NCI-H510A (cell line): ENCODE data around the gene NUDT3.
A peak's percentile ranks its signal among the peaks of the same experiment; 100 is the strongest.
"Not testable (repeated sequence)": the region's sequence is repeated elsewhere in the genome, so short reads cannot be mapped to it uniquely, and the experiment has no call there.

ENCODE experiments used
- DNase-seq: peaks from one replicate; lab custom pipeline; 2025; lab: John Stamatoyannopoulos, UW

The NUDT3 gene

DNA sequence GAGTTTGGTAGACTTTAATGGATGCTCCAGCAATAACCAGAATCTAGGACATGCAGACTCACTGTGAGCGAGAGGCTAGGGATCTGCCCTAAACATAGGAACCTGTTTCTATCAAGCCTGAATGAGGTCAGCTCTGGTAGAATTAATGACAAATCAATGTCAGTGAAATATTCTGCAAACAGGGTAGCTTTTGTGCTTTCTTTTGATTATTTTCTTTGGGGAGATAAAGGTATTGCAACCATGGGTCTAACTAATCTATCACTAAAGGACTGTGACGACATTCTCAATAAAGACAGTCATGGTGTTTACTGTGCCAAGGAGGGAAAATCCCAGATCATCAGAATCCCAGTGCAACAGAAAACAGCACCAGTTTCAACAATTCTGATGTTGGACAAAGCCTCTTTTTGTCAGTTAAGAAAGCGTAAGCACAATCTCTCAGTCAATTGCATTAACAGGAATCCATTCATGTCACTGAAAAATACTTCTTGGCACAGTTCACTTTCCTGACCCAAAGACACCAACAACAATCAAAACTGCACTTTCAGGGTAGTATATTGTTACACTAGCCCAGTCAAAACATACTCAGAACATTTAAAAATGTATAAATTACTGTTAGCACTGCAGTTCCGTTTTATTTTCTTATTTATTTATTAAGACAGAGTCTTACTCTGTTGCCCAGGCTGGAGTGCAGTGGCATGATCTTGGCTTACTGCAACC is 106.9 kb downstream of the NUDT3 start:
- DNase-seq, result no peak

DNA sequence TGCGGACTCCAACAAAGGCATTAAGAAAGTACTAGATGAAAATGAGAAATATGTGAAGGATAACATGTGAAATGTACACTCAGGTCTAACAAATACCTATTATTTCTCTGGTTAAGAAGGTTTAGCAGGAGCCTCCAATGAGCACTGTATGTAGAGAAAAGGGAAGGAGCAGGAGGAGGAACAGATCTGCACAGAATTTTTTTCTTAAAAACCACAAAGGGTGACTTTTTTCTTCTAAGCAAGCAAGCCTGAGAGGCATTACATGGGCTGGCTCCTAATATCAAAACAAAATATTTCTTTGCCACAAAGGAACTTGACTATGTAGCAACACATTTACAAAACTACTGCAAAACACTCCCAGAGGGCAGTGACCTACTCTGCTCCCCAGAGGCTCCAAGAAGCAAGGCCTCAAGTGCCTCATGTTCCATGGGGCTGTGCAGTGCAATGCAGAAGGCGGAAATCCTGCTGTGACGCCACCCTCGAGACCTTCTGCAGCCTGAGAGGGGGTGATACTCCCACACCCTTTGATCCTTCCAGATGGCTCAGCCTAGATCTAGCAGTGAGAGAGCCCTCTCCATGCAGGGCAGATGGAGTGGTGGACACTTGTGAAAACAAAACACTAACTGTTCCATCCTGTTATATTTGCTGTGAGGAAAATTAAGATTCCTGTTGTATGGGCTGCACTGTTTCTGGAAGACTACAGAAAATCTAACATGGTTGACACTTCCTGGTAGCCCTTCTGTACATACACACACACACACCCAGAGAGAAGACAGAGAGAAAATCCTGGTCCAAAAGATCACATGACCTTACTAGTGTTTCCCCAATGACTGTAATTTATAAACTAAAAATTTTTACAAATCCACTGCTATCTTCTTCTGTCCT is 107.7 kb downstream of the NUDT3 start:
- DNase-seq, result no peak

DNA sequence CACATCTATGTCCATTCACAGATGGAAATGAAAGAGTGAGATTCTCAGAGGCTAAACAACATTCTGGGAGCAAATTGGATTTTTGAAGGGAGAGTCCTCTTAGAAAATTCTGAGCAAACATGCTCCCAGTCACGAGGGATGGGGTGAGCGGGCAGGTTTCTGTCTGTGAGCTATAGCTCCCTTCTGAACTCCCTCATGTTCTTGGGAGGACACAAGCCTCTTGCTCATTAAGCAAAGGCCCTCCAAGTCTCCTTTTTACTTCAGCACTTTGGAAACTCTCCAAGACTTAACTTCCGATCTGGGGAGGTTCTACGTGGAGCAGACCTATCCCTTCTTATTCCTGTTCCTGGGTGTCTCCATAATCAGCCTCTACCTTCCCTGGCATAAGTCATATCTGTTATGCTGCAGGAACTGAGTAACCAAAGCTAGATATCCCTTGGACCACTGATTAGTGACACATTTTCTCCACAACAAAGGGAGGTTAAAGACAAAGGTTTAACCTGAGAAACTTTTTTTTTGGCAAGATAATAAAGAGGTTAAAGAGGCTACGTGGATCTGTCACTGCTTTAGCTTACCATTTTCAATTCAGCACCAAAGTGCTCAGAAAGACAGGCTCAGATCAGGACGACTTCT is 110.7 kb downstream of the NUDT3 start:
- no peak for DNase-seq

DNA sequence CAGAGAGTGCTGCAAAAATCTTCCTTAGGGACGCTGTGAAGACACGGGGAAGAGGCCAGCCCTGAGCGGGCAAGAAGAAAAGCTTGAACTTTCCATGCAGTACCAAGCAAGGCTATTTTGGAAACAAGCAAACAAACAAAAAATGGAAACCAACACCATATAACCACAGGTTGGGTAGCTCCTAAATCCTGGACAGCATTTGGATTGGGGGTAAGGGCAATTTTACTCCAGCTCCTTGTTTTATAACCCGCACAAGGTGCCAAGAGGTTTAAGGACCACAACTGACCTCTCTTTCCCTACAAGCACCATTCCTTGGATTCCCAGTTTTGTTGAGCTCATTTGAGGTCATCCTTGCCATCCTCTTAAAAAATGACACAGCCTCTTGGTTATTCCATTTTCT is 112.3 kb downstream of the NUDT3 start:
- DNase-seq, result no peak

DNA sequence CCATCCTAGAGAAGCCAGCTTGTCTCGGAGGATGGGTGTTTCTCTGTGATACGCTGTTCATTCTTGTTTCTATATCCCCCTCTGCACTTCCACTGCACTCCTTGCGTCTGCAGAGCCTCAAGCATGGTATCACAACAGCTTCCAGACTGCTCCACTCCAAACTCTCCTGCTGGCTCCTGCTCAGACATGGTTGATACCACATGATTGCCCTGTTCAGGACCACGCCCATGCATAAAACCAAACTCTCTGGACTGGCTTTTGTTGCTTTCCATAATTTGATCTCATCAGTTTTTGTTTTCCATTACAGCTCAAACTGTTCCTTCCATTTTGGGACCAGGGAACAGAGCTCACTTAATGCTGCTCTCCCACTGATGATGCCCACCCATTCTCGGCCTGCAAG is 113.6 kb downstream of the NUDT3 start:
- no peak for DNase-seq

DNA sequence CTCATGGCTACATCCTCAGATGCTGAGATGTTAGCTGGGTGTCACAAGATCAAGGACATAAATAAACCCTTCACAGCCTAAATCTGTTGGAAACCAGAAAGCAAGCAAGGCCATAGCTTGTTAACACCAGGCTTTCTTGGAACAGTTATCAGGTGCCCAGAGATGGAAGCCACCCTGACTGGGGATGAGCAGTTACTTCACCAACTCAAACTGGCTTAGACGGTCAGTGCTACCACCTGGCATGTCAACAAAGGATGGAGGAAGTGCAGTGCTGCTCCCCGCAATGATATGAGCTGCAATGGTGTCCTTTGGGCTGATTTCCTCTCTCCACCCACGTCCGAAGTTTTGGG is 114.7 kb downstream of the NUDT3 start:
- no peak for DNase-seq

DNA sequence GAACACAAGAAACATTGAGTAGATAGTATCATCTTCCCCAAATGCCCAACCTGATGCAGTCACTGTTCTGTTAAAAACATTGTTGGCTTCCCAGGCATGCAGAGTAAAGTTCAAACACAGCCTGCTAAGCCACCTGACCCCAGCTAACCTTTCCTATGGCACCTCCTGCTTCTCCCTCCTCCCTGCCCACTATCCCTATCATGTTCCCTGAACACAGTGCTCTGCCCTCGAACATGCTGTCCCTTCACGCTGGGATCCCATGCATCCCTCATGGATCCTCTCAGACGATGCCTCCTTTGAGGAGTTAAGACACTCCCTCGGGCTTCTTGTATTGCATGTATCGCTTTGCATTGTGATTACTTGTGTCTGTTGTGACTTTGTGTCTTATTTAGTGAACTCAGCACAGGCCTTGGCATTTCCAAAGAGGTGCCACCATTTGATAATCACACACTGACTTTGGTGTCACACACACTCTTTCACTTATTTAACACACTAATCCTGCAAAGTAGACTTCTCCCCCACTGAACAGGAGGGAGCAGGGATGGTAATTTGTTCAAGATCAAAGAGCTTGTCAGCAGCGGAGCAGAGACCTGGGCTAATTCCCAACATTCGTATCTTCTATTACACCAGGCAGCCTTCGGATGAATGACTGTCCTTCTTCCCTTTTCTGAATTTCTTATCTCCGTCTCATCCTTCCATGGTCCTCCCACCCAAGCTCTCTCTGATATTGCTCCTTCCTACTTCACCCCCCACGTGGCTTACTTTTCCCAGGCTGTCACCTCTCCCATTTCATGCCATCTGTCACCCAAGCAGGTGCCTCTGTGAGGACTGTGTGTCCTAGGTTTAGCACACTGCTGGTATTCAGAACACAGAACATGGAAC is 115.3 kb downstream of the NUDT3 start:
- no peak for DNase-seq

DNA sequence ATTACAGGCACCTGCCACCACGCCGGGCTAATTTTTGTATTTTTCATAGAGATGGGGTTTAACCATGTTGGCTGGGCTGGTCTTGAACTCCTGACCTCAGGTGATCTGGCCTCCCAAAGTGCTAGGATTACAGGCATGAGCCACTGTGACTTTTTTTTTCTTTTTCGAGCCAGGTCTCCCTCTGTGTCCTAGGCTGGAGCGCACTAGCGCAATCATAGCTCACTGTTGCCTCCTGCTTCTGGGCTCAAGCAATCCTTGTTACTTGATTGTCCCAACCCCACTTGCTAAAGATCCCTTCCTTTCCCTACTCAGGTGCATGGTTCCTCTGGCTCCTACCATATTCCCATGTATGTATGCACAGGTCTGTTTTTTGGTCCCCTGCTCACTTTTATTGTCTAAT is 116.3 kb downstream of the NUDT3 start:
- no peak for DNase-seq

DNA sequence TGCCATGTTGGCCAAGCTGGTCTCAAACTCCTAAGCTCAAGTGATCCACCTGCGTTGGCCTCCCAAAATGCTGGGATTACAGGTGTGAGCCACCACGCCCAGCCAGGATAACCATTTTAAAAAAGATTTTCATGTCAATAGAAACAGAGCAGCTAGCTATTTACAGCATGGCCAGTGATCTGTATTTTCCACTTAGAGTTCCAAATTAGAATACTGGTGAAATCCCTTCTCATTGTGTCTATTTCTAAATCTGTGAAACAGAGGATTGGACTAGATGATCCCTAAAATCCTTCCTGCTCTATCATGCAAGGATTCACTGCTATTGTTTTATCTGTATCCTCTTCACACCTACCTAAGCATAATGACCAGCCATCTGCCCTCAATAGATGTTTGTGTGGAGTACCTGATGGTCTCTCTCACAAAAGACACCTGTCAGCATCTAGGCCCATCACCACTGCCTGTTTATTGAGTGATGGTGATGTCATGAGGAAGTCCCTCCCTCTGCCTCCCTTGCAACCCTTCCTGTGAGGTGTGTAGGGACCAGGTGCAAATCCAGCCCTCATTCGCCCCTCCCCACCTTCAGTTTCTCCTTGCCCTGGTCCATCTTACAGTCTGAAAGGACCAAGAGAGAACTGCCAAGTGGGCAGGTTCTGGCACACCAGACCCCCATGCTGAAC is 117.2 kb downstream of the NUDT3 start:
- DNase-seq, result peak; percentile 51

DNA sequence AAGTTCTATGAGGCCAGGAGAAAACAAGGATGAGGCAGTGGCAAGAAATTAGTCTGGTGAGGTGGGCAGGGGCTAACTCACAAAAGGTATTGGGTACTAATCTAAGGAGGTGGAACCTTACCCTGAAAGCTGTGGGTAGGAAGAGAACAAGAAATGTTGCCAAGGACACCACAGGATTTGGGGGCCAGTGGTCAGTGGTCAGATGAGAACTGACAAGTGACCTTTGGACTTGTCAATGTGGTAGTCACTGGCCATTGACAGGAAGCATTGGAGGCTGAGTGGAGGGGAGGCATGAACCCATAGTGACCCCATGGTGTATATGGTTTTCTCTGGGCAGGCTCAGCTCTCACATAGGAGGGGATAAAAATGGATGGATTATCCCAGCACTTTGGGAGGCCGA is 118.3 kb downstream of the NUDT3 start:
- DNase-seq, result no peak

DNA sequence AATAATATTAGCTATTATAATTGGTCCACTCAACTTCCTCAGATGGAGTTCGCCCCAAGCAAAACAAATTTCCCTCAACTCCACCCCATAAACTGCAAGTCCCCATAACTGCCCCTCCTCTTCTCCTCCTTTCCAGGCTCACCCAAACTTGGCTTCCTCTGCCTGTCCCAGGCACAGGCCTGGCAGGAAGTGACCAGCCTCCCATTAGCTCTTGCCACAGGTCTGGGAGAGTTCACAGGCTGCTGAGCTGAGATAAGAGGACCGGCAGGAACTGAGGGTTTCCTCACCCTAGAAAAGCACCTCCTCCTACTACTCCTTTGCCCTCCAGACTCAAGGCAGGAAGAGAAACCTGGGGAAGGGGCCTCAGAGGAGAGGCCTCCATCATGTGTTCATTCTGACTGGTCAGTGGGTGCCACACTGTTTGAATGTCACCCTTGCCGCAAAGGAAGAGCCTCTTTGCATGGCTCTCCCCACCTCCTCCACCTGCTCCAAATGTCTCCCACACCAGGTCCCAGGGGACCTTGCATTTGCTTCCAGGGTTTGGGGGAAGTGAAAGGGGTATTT is 119.1 kb downstream of the NUDT3 start:
- DNase-seq, result no peak

DNA sequence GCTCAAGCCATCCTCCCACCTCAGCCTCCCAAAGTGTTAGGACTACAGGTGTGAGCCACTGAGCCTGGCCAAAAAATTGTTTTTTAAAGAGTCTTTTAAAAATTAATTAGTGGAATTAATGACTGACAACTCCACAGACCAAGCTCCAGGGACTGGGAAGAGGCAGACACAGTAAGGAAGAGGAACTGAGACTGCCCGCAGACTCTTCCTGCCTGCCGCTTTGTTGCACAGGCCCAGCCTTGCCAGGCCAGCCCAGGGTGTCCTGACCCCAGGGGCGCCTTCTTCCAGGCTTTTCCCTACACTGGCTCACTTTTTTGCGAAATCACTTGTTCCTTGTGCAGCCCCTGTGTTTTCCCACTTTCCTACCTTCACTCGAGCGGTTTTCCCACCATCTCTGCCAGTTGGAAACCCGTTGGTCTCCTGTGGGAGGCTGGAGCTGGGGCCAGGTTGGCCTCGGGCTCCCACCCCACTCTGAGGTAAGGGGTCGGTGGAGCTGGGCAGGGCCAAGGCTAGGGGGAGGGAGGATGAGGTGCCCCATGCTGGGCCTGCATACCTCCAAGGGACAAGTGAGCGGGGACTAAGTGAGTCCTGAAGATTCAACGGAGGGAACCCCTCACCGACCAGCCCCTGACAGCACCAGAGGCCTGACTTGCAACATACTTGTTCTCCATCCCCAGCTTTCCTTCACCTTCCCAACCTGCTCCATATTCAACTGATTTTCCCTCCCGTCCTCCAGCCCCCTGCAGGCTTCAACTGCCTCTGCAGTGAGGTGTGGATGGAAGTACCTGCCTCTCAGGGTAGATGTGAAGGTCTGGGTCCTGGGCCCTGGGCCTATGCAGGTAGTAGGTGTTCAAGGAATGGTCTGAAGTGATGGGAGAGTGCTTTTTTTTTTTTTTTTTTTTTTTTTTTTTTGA is 120.2 kb downstream of the NUDT3 start:
- no peak for DNase-seq

DNA sequence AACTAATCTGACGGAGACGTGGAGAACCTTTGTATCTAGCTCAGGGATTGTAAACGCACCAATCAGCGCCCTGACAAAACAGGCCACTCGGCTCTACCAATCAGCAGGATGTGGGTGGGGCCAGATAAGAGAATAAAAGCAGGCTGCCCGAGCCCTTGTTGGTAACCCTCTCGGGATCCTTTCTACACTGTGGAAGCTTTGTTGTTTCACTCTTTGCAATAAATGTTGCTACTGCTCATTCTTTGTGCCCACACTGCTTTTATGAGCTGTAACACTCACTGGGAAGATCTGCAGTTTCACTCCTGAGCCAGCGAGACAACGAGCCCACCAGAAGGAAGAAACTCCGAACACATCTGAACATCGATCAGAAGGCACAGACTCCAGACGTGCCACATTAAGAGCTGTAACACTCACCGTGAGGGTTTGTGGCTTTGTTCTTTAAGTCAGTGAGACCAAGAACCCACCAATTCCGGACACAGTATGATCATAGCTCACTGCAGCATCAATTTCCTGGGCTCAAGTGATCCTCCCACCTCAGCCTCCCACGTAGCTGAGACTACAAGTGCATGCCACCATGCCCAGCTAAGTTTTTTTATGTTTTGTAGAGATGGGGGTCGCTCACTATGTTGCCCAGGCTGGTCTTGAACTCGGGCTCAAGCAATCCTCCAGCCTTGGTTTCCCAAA is 122.7 kb downstream of the NUDT3 start:
- DNase-seq, result not testable (repeated sequence)

DNA sequence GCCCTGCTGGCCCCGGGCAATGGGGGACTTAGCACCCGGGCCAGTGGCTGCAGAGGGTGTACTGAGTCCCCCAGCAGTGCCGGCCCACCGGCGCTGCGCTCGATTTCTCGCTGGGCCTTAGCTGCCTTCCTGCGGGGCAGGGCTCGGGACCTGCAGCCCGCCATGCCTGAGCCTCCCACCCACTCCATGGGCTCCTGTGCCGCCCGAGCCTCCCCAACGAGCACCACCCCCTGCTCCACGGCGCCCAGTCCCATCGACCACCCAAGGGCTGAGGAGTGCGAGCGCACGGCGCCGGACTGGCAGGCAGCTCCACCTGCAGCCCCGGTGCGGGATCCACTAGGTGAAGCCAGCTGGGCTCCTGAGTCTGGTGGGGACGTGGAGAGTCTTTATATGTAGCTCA is 123.3 kb downstream of the NUDT3 start:
- DNase-seq, result not testable (repeated sequence)

DNA sequence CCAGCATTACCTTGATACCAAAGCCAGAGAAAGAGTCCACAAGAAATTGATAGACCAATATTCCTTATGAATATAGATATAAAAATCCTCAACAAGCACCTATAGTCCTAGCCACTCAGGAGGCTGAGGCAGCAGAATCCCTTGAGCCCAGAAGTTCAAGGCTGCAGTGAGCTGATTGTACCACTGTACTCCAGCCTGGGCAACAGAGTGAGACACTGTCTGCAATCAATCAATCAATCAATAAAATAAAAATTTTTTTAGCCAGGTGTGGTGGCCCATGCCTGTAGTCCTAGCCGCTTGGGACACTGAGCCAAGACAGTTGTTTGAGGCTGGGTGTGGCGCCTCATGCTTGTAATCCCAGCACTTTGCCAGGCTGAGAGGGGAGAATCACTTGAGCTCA is 124.7 kb downstream of the NUDT3 start:
- DNase-seq, result no peak

DNA sequence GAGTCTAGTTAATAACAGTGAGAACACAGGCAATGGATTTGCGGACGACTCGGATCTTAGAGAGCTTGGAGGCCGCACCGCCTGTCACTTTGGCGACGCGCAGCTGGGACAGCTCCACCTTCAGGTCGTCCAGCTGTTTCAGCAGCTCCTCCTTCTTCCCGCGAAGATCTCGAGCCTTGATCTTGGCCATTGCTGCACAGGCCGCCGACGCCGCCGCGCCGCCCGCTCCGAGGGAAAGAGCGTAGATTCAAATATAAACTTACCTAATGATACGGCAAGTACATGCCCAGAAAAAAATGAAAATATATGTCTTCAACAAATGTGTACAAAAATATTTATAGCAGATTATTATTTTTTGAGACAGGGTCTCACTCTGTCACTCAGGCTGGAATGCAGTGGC is 129.0 kb downstream of the NUDT3 start:
- not testable (repeated sequence) for DNase-seq

DNA sequence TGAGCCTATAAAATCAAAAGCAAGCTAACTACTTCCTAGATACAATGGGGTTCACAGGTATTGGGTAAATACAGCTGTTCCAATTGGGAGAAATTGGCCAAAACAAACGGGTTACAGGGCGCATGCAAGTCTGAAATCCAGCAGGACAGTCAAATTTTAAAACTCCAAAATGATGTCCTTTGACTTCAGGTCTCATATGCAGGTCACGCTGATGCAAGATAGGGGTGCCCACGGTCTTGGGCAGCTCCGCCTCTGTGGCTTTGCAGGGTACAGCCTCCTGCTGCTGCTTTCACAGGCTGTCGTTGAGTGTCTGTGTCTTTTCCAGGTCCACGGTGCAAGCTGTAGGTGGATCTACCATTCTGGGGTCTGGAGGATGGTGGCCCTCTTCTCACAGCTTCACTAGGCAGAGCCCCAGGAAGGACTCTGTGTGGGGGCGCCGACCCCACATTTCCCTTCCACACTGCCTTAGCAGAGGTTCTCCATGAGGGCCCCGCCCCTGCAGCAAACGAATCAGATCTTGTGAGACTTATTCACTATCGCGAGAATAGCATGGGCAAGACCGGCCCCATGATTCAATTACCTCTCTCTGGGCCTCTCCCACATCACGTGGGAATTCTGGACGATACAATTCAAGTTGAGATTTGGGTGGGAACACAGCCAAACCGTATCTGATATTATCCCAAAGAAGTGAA is 131.7 kb downstream of the NUDT3 start:
- DNase-seq, result no peak

DNA sequence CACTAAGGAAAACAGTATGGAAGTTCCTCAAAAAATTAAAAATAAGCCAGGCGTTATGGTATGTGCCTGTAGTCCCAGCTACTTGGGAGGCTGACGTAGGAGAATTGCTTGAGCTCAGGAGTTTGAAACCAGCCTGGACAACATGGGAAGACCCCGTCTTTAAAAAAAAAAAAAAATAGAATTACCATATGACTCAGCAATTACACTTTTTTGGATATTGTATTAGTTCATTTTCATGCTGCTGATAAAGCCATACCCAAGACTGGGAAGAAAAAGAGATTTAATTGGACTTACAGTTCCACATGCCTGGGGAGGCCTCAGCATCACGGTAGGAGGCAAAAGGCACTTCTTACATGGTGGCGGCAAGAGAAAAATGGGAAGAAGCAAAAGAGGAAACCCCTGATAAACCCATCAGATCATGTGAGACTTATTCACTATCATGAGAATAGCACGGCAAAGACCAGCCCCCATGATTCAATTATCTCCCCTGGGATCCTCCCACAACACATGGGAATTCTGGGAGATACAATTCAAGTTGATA is 132.9 kb downstream of the NUDT3 start:
- DNase-seq, result no peak

DNA sequence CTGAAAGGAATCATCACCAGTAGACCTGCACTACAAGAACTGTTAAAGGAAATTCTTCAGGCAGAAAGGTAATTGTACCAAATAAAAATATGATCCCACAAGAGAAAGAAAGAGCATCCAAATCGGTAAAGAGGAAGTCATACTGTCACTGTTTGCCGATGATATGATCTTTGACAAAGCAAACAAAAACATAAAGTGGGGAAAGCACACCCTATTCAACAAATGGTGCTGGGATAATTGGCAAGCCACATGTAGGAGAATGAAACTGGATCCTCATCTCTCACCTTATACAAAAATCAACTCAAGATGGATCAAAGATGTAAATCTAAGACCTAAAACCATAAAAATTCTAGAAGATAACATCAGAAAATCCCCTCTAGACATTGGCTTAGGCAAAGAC is 140.1 kb downstream of the NUDT3 start:
- not testable (repeated sequence) for DNase-seq
